Type B pancreatic cell (in vitro differentiated cells): ENCODE results near the gene RBP5. TPM values are rescaled to one million over a fixed set of nuclear protein-coding genes. Genes with fewer than 3 reads are reported as not detected.

Experiments used
- DNase-seq: peaks from one replicate; pipeline ENCODE4 v3.0.0; 2021; ENCODE audit warnings: mixed read lengths; ENCODE audit not compliant: unreplicated experiment; ENCODE audit errors: extremely low spot score
- H3K27ac Mint-ChIP-seq: 2 replicates; pipeline ENCODE4 v1.8.0; 2021; ENCODE audit warnings: mild to moderate bottlenecking, mixed read lengths
- H3K27me3 Mint-ChIP-seq: 2 replicates; pipeline ENCODE4 v1.8.0; 2021; ENCODE audit warnings: mixed read lengths
- H3K36me3 Mint-ChIP-seq: 2 replicates; pipeline ENCODE4 v1.8.0; 2021; ENCODE audit warnings: mixed read lengths
- H3K4me1 Mint-ChIP-seq: one replicate; pipeline ENCODE4 v1.8.0; 2021; ENCODE audit warnings: mixed read lengths; ENCODE audit not compliant: unreplicated experiment
- H3K4me3 Mint-ChIP-seq: 2 replicates; pipeline ENCODE4 v1.8.0; 2021; ENCODE audit warnings: mild to moderate bottlenecking, mixed read lengths
- H3K9me3 Mint-ChIP-seq: 2 replicates; pipeline ENCODE4 v1.8.0; 2021; ENCODE audit warnings: mixed read lengths
- CTCF ChIP-seq: fragments of 200-600 bp; sonication (generic); conservative IDR thresholded peaks from 2 replicates; pipeline ENCODE4 v1.5.0; 2021; ENCODE audit warnings: antibody characterized with exemption, mild to moderate bottlenecking
- total RNA-seq: library from RNA; stranded (reverse); gene quantifications from 2 replicates; pipeline ENCODE4 v1.2.1, GENCODE V29; 2021; ENCODE audit warnings: low replicate concordance

Gene RBP5
- total RNA-seq, 1 donor from 2014 or later: 1.0 TPM

GRCh38 chr12:7106082-7106481 is 22.6 kb downstream of the RBP5 start:
- Mint-ChIP-seq H3K4me1 (peaks cover 5% of the 10 kb centered on the region), H3K9me3 (no peaks in the 10 kb centered on the region), H3K4me3 (peak overlapping the region; percentile 62), H3K27ac (no peak overlapping the region), H3K36me3 (peaks cover 34% of the 10 kb centered on the region), H3K27me3 (no peaks in the 10 kb centered on the region)
- no peak for TF ChIP-seq CTCF
- no peak for DNase-seq

GRCh38 chr12:7103837-7104584 is 24.7 kb downstream of the RBP5 start:
- H3K9me3 Mint-ChIP-seq: no peaks in the 10 kb centered on the region
- H3K27ac Mint-ChIP-seq: no peak overlapping the region
- no peak for TF ChIP-seq CTCF
- no peak for DNase-seq
- H3K36me3 Mint-ChIP-seq: peaks cover 36% of the 10 kb centered on the region
- H3K4me3 Mint-ChIP-seq: no peak overlapping the region
- H3K4me1 Mint-ChIP-seq: peaks cover 5% of the 10 kb centered on the region
- no peaks in the 10 kb centered on the region for H3K27me3 Mint-ChIP-seq

DNA sequence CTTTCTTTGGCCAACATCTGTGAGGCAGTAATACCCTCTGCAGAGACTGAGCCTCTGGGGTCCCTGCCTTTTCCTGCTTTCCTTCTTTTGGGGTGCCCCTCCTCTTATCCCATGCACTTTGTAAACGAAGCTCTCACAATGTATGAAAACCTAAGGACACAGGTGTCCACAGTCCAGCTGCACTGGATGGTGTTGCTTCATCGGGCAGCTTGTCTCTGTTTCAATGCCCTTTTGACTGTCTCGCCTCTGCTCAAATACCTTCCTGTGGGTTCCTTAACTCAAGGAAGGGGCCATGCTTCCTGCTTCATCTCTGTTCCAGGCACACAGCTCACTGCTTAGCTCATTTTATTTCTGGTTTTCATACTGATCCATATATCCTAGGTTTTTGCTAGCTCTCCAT is 26.1 kb downstream of the RBP5 start:
- Mint-ChIP-seq H3K4me3 (no peak overlapping the region), H3K4me1 (no peaks in the 10 kb centered on the region), H3K9me3 (no peaks in the 10 kb centered on the region), H3K27ac (no peak overlapping the region), H3K27me3 (no peaks in the 10 kb centered on the region), H3K36me3 (peaks cover 39% of the 10 kb centered on the region)
- no peak for DNase-seq
- no peak for TF ChIP-seq CTCF

- H3K4me1 Mint-ChIP-seq: no peaks in the 10 kb centered on the region
- no peak overlapping the region for H3K4me3 Mint-ChIP-seq
- H3K27ac Mint-ChIP-seq: no peak overlapping the region
- H3K27me3 Mint-ChIP-seq: no peaks in the 10 kb centered on the region
- TF ChIP-seq CTCF: no peak
- DNase-seq: no peak
- H3K36me3 Mint-ChIP-seq: peaks cover 37% of the 10 kb centered on the region
- H3K9me3 Mint-ChIP-seq: no peaks in the 10 kb centered on the region
Measured at GRCh38 chr12:7101694-7102131, 27.0 kb downstream of the RBP5 start.

DNA sequence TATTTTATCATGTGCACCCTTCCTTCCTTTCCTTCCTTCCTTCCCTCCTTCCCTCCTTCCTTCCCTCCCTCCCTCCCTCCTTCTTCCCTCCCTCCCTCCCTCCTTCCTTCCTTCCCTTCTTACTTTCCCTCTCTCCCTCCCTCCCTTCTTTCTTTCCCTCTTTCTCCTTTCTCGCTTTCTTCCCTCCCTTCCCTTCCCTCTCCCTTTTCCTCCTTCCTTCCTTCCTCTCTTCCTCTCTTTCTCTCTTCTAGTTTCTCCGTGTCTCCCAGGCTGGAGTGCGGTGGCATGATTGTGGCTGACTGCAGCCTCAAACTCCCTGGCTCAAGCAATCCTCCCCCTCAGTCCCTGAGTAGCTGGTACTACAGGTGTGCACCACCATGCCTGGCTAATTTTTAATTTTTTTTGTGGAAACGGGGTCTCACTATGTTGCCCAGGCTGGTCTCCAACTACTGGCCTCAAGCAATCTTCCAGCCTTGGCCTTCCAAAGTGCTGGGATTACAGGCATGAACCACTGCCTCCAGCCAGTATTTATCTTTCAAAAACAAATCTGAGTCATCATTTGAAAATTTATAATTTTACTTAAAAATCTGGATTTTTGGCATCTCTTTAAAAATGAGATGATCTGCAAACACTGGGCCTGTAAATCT is 27.5 kb downstream of the RBP5 start:
- H3K4me3 Mint-ChIP-seq: no peak overlapping the region
- no peak overlapping the region for H3K27ac Mint-ChIP-seq
- peaks cover 32% of the 10 kb centered on the region for H3K36me3 Mint-ChIP-seq
- no peak for DNase-seq
- TF ChIP-seq CTCF: no peak
- H3K4me1 Mint-ChIP-seq: no peaks in the 10 kb centered on the region
- H3K27me3 Mint-ChIP-seq: no peaks in the 10 kb centered on the region
- no peaks in the 10 kb centered on the region for H3K9me3 Mint-ChIP-seq
